Measurements from ENCODE around the gene NDC1.

The NDC1 gene

GRCh38 chr1:53847980-53848379 is 9.9 kb upstream of the NDC1 start:
- H3K4me3 ChIP-seq (ENCODE audit: low read depth, low read length), result no peak overlapping the region
- no peak for TF ChIP-seq CTCF (IDR thresholded peaks at IDR 0.05; ENCODE audit: borderline replicate concordance, insufficient read depth, low read depth, low read length)

GRCh38 chr1:53842347-53842746 is 4.3 kb upstream of the NDC1 start:
- no peak for TF ChIP-seq CTCF (IDR thresholded peaks at IDR 0.05; ENCODE audit: borderline replicate concordance, insufficient read depth, low read depth, low read length)
- no peak overlapping the region for H3K4me3 ChIP-seq (ENCODE audit: low read depth, low read length)

DNA sequence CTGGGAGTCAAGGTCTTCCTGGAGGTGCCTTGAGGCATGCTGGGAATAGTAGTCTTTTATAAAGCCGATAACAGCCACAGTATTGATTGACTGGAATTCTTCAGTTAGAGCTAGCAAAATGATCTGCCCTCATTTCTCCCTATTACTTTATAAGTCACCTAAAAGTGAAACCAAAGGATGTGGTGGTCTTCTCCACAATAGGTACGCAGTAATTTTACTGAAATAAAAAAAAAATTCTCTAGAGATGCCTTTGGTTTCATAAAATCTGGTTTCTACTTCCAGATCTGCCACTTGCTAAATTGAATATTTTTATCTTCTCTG is 518 bp upstream of the NDC1 start:
- H3K4me3 ChIP-seq (ENCODE audit: low read depth, low read length), result no peak overlapping the region
- no peak for TF ChIP-seq CTCF (IDR thresholded peaks at IDR 0.05; ENCODE audit: borderline replicate concordance, insufficient read depth, low read depth, low read length)

DNA sequence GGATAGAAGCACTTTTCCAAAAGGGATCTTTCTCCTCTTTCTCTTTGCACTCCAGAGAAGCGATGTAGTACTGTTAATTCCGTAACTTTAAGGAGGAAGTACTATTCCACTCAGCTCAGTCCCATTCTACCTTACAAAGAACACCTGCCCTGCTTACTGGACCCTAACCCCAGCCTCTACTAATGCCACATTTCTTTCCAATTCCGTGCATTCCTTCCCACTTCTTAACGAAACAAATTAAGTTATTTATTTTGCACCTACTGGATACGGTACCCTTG is 511 bp downstream of the NDC1 start:
- no peak for TF ChIP-seq CTCF (IDR thresholded peaks at IDR 0.05; ENCODE audit: borderline replicate concordance, insufficient read depth, low read depth, low read length)
- H3K4me3 ChIP-seq (ENCODE audit: low read depth, low read length), result peak overlapping the region; percentile 72

- TF ChIP-seq CTCF (IDR thresholded peaks at IDR 0.05; ENCODE audit: borderline replicate concordance, insufficient read depth, low read depth, low read length), result no peak
- H3K4me3 ChIP-seq (ENCODE audit: low read depth, low read length), result no peak overlapping the region
Observed at GRCh38 chr1:53835491-53835890, 2.6 kb downstream of the NDC1 start.

GRCh38 chr1:53834776-53835175 is 3.3 kb downstream of the NDC1 start:
- no peak overlapping the region for H3K4me3 ChIP-seq (ENCODE audit: low read depth, low read length)
- TF ChIP-seq CTCF (IDR thresholded peaks at IDR 0.05; ENCODE audit: borderline replicate concordance, insufficient read depth, low read depth, low read length), result no peak

DNA sequence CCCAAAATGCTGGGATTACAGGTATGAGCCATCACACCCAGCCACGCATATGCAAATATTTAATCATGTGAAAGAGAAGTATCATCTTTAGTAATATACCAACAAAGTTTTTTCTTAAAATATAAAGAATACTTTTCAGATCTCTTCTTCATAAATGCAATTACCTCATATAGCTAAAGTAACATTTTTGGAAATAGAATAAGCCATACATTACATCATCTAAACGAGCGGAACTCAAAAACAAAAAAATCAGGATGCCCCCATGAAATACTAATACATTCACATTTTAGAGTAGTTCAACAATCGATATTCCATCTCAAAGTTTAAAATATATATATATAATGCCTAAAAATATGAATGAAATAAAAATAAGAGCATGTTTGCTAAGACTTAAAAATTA is 4.7 kb downstream of the NDC1 start:
- TF ChIP-seq CTCF (IDR thresholded peaks at IDR 0.05; ENCODE audit: borderline replicate concordance, insufficient read depth, low read depth, low read length), result no peak
- no peak overlapping the region for H3K4me3 ChIP-seq (ENCODE audit: low read depth, low read length)

All from GM12875 (cell line).